MM.1S (cell line): ENCODE data around the gene IFITM10.
"Not testable (repeated sequence)": the region's sequence is repeated elsewhere in the genome, so short reads cannot be mapped to it uniquely, and the experiment has no call there.

ENCODE experiments used
- DNase-seq: peaks from one replicate; pipeline ENCODE4 v3.0.0-alpha.2; 2015
- H2AFZ ChIP-seq: fragments of 300-600 bp; sonication (generic); 2 replicates; pipeline ENCODE4 v1.6.0; 2016; ENCODE audit warnings: antibody characterized with exemption, low read length
- H3F3A ChIP-seq: fragments of 300-600 bp; sonication (generic); 2 replicates; pipeline ENCODE4 v1.6.1; 2016; ENCODE audit warnings: mild to moderate bottlenecking, antibody characterized with exemption, low read length, moderate library complexity, mixed read lengths; ENCODE audit not compliant: insufficient read depth
- H3K27ac ChIP-seq: fragments of 300-600 bp; sonication (generic); 2 replicates; pipeline ENCODE4 v1.5.1; 2016; ENCODE audit warnings: mild to moderate bottlenecking, low read length
- H3K27me3 ChIP-seq: fragments of 300-600 bp; sonication (generic); replicated peaks from 2 replicates; pipeline ENCODE4 v1.6.0; 2016; ENCODE audit warnings: low read length; ENCODE audit not compliant: insufficient read depth
- H3K36me3 ChIP-seq: fragments of 300-600 bp; sonication (generic); replicated peaks from 2 replicates; pipeline ENCODE4 v1.6.1; 2016; ENCODE audit warnings: mild to moderate bottlenecking, low read length, mixed read lengths; ENCODE audit not compliant: insufficient read depth
- H3K4me1 ChIP-seq: fragments of 300-600 bp; sonication (generic); 2 replicates; pipeline ENCODE4 v1.6.1; 2016; ENCODE audit warnings: low read length, mixed read lengths
- H3K4me2 ChIP-seq: fragments of 300-600 bp; sonication (generic); 2 replicates; pipeline ENCODE4 v1.6.0; 2016; ENCODE audit warnings: low read depth, low read length
- H3K4me3 ChIP-seq: fragments of 300-600 bp; sonication (generic); 2 replicates; pipeline ENCODE4 v1.5.1; 2016; ENCODE audit warnings: low read length, mixed read lengths
- H3K79me2 ChIP-seq: fragments of 300-600 bp; sonication (generic); 2 replicates; pipeline ENCODE4 v1.6.1; 2016; ENCODE audit warnings: mixed run types, low read length, mixed read lengths
- H3K9ac ChIP-seq: fragments of 300-600 bp; sonication (generic); 2 replicates; pipeline ENCODE4 v1.6.1; 2016; ENCODE audit warnings: low read length, mixed read lengths
- H3K9me2 ChIP-seq: fragments of 300-600 bp; sonication (generic); replicated peaks from 2 replicates; pipeline ENCODE4 v1.6.1; 2016; ENCODE audit warnings: mild to moderate bottlenecking, low read length, mixed read lengths; ENCODE audit not compliant: insufficient read depth
- H3K9me3 ChIP-seq: fragments of 300-600 bp; sonication (generic); replicated peaks from 2 replicates; pipeline ENCODE4 v1.6.1; 2016; ENCODE audit warnings: mild to moderate bottlenecking, low read length, mixed read lengths; ENCODE audit not compliant: insufficient read depth
- H4K20me1 ChIP-seq: fragments of 300-600 bp; sonication (generic); 2 replicates; pipeline ENCODE4 v1.6.1; 2016; ENCODE audit warnings: mild to moderate bottlenecking, low read length, moderate library complexity, mixed read lengths; ENCODE audit not compliant: insufficient read depth
- EZH2 ChIP-seq: fragments of 300-600 bp; sonication (generic); optimal IDR thresholded peaks from 2 replicates; pipeline ENCODE3; 2017; ENCODE audit warnings: low read depth, mild to moderate bottlenecking, antibody characterized with exemption, low read length, mixed read lengths
- EZH2phosphoT487 ChIP-seq: fragments of 300-600 bp; sonication (generic); IDR thresholded peaks from 2 replicates; pipeline ENCODE4 v1.6.1; 2018; ENCODE audit warnings: antibody characterized with exemption, low read length
- TF ChIP-seq, protein P1 (sequence below): fragments of 300-600 bp; sonication (generic); IDR thresholded peaks from 2 replicates; pipeline ENCODE4 v1.5.1; 2016; ENCODE audit warnings: antibody characterized with exemption, low read length, mixed read lengths

The IFITM10 gene

DNA sequence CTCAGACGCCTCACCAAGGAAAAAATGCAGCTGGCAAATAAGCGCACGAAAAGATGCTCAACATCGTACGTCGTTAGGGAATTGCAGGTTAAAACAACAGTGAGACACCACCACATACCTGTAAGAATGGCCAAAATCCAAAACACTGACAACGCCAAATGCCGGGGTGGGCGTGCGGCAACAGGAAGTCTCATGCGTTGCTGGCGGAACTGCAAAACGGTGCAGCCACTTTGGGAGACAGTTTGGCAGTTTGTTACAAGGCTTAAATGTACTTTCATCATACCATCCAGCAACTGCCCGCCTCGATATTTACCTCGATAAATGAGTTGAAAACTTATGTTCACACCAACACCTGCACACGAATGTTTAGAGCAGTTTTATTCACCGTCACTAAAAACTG is 20.9 kb upstream of the IFITM10 start:
- Histone ChIP-seq H3K27me3 (peaks cover 81% of the 10 kb centered on the region), H3K9me2 (no peaks in the 10 kb centered on the region), H3K79me2 (no peaks in the 10 kb centered on the region), H3K9me3 (no peaks in the 10 kb centered on the region), H3K4me2 (no peak overlapping the region), H2AFZ (no peak overlapping the region), H3K4me3 (no peak overlapping the region), H3K36me3 (no peaks in the 10 kb centered on the region), H3F3A (no peaks in the 10 kb centered on the region), H3K27ac (no peak overlapping the region), H3K9ac (no peak overlapping the region), H4K20me1 (no peaks in the 10 kb centered on the region), H3K4me1 (no peaks in the 10 kb centered on the region)
- TF ChIP-seq EZH2, result no peak
- TF ChIP-seq EZH2phosphoT487, result no peak
- TF ChIP-seq, protein P1, sequence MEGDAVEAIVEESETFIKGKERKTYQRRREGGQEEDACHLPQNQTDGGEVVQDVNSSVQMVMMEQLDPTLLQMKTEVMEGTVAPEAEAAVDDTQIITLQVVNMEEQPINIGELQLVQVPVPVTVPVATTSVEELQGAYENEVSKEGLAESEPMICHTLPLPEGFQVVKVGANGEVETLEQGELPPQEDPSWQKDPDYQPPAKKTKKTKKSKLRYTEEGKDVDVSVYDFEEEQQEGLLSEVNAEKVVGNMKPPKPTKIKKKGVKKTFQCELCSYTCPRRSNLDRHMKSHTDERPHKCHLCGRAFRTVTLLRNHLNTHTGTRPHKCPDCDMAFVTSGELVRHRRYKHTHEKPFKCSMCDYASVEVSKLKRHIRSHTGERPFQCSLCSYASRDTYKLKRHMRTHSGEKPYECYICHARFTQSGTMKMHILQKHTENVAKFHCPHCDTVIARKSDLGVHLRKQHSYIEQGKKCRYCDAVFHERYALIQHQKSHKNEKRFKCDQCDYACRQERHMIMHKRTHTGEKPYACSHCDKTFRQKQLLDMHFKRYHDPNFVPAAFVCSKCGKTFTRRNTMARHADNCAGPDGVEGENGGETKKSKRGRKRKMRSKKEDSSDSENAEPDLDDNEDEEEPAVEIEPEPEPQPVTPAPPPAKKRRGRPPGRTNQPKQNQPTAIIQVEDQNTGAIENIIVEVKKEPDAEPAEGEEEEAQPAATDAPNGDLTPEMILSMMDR, result no peak
- DNase-seq, result no peak

GRCh38 chr11:1770528-1770927 is 20.1 kb upstream of the IFITM10 start:
- no peak overlapping the region for H2AFZ ChIP-seq
- no peak overlapping the region for H3K4me3 ChIP-seq
- no peaks in the 10 kb centered on the region for H3K4me1 ChIP-seq
- no peaks in the 10 kb centered on the region for H4K20me1 ChIP-seq
- no peak overlapping the region for H3K4me2 ChIP-seq
- H3K9me2 ChIP-seq, result no peaks in the 10 kb centered on the region
- H3K9ac ChIP-seq, result no peak overlapping the region
- H3K27ac ChIP-seq, result no peak overlapping the region
- no peaks in the 10 kb centered on the region for H3K36me3 ChIP-seq
- H3K27me3 ChIP-seq, result peaks cover 88% of the 10 kb centered on the region
- DNase-seq, result no peak
- no peaks in the 10 kb centered on the region for H3K79me2 ChIP-seq
- TF ChIP-seq EZH2, result no peak
- TF ChIP-seq, protein P1, result no peak
- TF ChIP-seq EZH2phosphoT487, result no peak
- no peaks in the 10 kb centered on the region for H3K9me3 ChIP-seq
- H3F3A ChIP-seq, result no peaks in the 10 kb centered on the region

- H3F3A ChIP-seq, result no peaks in the 10 kb centered on the region
- no peaks in the 10 kb centered on the region for H3K9me2 ChIP-seq
- no peaks in the 10 kb centered on the region for H3K4me1 ChIP-seq
- no peak for DNase-seq
- no peak overlapping the region for H3K4me2 ChIP-seq
- H3K27me3 ChIP-seq, result peaks cover 89% of the 10 kb centered on the region
- H3K9me3 ChIP-seq, result no peaks in the 10 kb centered on the region
- no peak overlapping the region for H3K4me3 ChIP-seq
- H3K27ac ChIP-seq, result no peak overlapping the region
- H3K79me2 ChIP-seq, result no peaks in the 10 kb centered on the region
- no peak for TF ChIP-seq EZH2
- TF ChIP-seq EZH2phosphoT487, result no peak
- TF ChIP-seq, protein P1, result no peak
- no peak overlapping the region for H3K9ac ChIP-seq
- H2AFZ ChIP-seq, result no peak overlapping the region
- H3K36me3 ChIP-seq, result no peaks in the 10 kb centered on the region
- no peaks in the 10 kb centered on the region for H4K20me1 ChIP-seq
These were observed 19.7 kb upstream of the IFITM10 start for GRCh38 chr11:1770061-1770460.

GRCh38 chr11:1769304-1769936 is 19.0 kb upstream of the IFITM10 start:
- not testable (repeated sequence) for H3K9ac ChIP-seq, DNase-seq, H3K9me3 ChIP-seq, H3F3A ChIP-seq, H2AFZ ChIP-seq, H3K27ac ChIP-seq, H3K4me2 ChIP-seq, H3K4me1 ChIP-seq, H4K20me1 ChIP-seq, H3K9me2 ChIP-seq, H3K79me2 ChIP-seq, H3K4me3 ChIP-seq, H3K36me3 ChIP-seq
- H3K27me3 ChIP-seq, result peaks cover 83% of the 10 kb centered on the region
